Fibroblast of the aortic adventitia (primary cell): Measurements from ENCODE around the gene SLC30A1. TPM values are rescaled to one million over a fixed set of nuclear protein-coding genes. Genes with fewer than 3 reads are reported as not detected.
A peak's percentile ranks its signal among the peaks of the same experiment; 100 is the strongest.
"Not testable (repeated sequence)": the region's sequence is repeated elsewhere in the genome, so short reads cannot be mapped to it uniquely, and the experiment has no call there.

ENCODE experiments used
- DNase-seq: peaks from one replicate; pipeline ENCODE4 v3.0.0-alpha.2; 2010; ENCODE audit warnings: low read depth
- H3K4me3 ChIP-seq: 2 replicates; pipeline ENCODE4 v1.5.1; 2011; ENCODE audit warnings: low read depth, mild to moderate bottlenecking, control low read depth, low read length, moderate library complexity
- CTCF ChIP-seq: IDR thresholded peaks from 2 replicates; pipeline ENCODE4 v1.5.1; 2011; ENCODE audit warnings: mild to moderate bottlenecking, low read length, control low read depth, inconsistent platforms; ENCODE audit not compliant: insufficient read depth
- total RNA-seq: library from RNA; depleted of rRNA; stranded (reverse); fragments of >200 nt; gene quantifications from 2 replicates; pipeline ENCODE4 v1.2.3, GENCODE V29; 2012; ENCODE audit warnings: low replicate concordance

The SLC30A1 gene
- 37.2 and 47.4 TPM in 2 replicates for total RNA-seq

- peak; percentile 97 for DNase-seq
- no peak for TF ChIP-seq CTCF
- H3K4me3 ChIP-seq, result peak within 1 kb of the TSS; percentile 84
Observed at GRCh38 chr1:211578640-211579439, at the start of gene SLC30A1. Gene SLC30A1 (minus strand): TSS chr1:211579161. CDS start chr1:211578612, 549 bp downstream.

GRCh38 chr1:211628417-211628816 lies 49.5 kb upstream of the SLC30A1 start:
- H3K4me3 ChIP-seq, result no peak overlapping the region
- TF ChIP-seq CTCF, result no peak
- DNase-seq, result no peak

- no peak for TF ChIP-seq CTCF
- DNase-seq, result no peak
- no peak overlapping the region for H3K4me3 ChIP-seq
Observed at GRCh38 chr1:211627259-211627658, 48.3 kb upstream of the SLC30A1 start.

GRCh38 chr1:211625866-211626265 lies 46.9 kb upstream of the SLC30A1 start:
- H3K4me3 ChIP-seq, DNase-seq: not testable (repeated sequence)

GRCh38 chr1:211625040-211625439 lies 46.1 kb upstream of the SLC30A1 start:
- no peak overlapping the region for H3K4me3 ChIP-seq
- DNase-seq, result peak; percentile 70
- TF ChIP-seq CTCF, result peak; percentile 52

- DNase-seq, result no peak
- no peak overlapping the region for H3K4me3 ChIP-seq
- TF ChIP-seq CTCF, result no peak
Observed at GRCh38 chr1:211623515-211623914, 44.6 kb upstream of the SLC30A1 start.

- no peak for TF ChIP-seq CTCF
- DNase-seq, result peak; percentile 69
Observed at GRCh38 chr1:211621447-211622198, 42.7 kb upstream of the SLC30A1 start.

More at GRCh38 chr1:211621447-211622198, 42.7 kb upstream of the SLC30A1 start:
- H3K4me3 ChIP-seq, result no peak overlapping the region
